ENCODE measurements around the gene GALNT6.

- no peak for TF ChIP-seq FOXK2 (IDR thresholded peaks at IDR 0.05)
- TF ChIP-seq SUZ12 (IDR thresholded peaks at IDR 0.05), result no peak
Observed at GRCh38 chr12:51382173-51382572, 9.0 kb downstream of the GALNT6 start.

Data from HEK293T (cell line).